DOHH2 (cell line): ENCODE data around the gene AUTS2.

Source experiments
- H3F3A ChIP-seq: fragments of 200-600 bp; sonication (generic), shearing (Covaris generic); 2 replicates; pipeline ENCODE4 v1.6.0; 2016; ENCODE audit warnings: antibody characterized with exemption, mild to moderate bottlenecking; ENCODE audit not compliant: control insufficient read depth, insufficient read depth
- H3K27ac ChIP-seq: fragments of 200-600 bp; sonication (generic); 2 replicates; pipeline ENCODE4 v1.5.1; 2014; ENCODE audit warnings: low read depth, mild to moderate bottlenecking, low read length, moderate library complexity
- H3K27me3 ChIP-seq: fragments of 200-600 bp; sonication (generic); 2 replicates; pipeline ENCODE4 v1.6.1; 2014; ENCODE audit warnings: mild to moderate bottlenecking, low read length, mixed read lengths; ENCODE audit not compliant: control insufficient read depth
- H3K36me3 ChIP-seq: fragments of 200-600 bp; sonication (generic); 2 replicates; pipeline ENCODE4 v1.6.1; 2014; ENCODE audit warnings: mild to moderate bottlenecking, low read length, moderate library complexity, mixed read lengths; ENCODE audit not compliant: control insufficient read depth
- H3K4me1 ChIP-seq: fragments of 200-600 bp; sonication (generic); 2 replicates; pipeline ENCODE4 v1.6.1; 2014; ENCODE audit warnings: mild to moderate bottlenecking, low read length, mixed read lengths; ENCODE audit not compliant: control insufficient read depth
- H3K4me2 ChIP-seq: fragments of 200-600 bp; sonication (generic); 2 replicates; pipeline ENCODE4 v1.6.0; 2014; ENCODE audit warnings: mild to moderate bottlenecking, low read length, moderate library complexity
- H3K4me3 ChIP-seq: fragments of 200-600 bp; sonication (generic); 2 replicates; pipeline ENCODE4 v1.5.1; 2014; ENCODE audit warnings: mild to moderate bottlenecking, low read length, mixed read lengths
- H3K79me2 ChIP-seq: fragments of 200-600 bp; sonication (generic); 2 replicates; pipeline ENCODE4 v1.6.1; 2014; ENCODE audit warnings: mild to moderate bottlenecking, low read length, mixed read lengths; ENCODE audit not compliant: control insufficient read depth
- H3K9me2 ChIP-seq: fragments of 200-600 bp; sonication (generic); replicated peaks from 2 replicates; pipeline ENCODE4 v1.6.1; 2014; ENCODE audit warnings: mild to moderate bottlenecking, low read length, mixed read lengths; ENCODE audit not compliant: control insufficient read depth
- H3K9me3 ChIP-seq: fragments of 200-600 bp; sonication (generic); 2 replicates; pipeline ENCODE4 v1.6.1; 2014; ENCODE audit warnings: antibody characterized with exemption, low read length, mixed read lengths; ENCODE audit not compliant: control insufficient read depth, insufficient read depth
- H4K20me1 ChIP-seq: fragments of 200-600 bp; sonication (generic); 2 replicates; pipeline ENCODE4 v1.6.0; 2014; ENCODE audit warnings: low read depth, mild to moderate bottlenecking, antibody characterized with exemption, low read length, moderate library complexity; ENCODE audit not compliant: control insufficient read depth, insufficient read depth
- EZH2phosphoT487 ChIP-seq: fragments of 200-600 bp; sonication (generic); IDR thresholded peaks from 2 replicates; pipeline ENCODE4 v1.6.1; 2017; ENCODE audit warnings: borderline replicate concordance, mild to moderate bottlenecking, antibody characterized with exemption, low read length, moderate library complexity, mixed read lengths
- TF ChIP-seq, protein P1 (sequence below): fragments of 200-600 bp; sonication (generic); IDR thresholded peaks from one replicate; pipeline ENCODE4 v1.5.1; 2014; ENCODE audit warnings: antibody characterized with exemption, mild to moderate bottlenecking, low read depth, low read length; ENCODE audit not compliant: poor library complexity, severe bottlenecking

The AUTS2 gene

DNA sequence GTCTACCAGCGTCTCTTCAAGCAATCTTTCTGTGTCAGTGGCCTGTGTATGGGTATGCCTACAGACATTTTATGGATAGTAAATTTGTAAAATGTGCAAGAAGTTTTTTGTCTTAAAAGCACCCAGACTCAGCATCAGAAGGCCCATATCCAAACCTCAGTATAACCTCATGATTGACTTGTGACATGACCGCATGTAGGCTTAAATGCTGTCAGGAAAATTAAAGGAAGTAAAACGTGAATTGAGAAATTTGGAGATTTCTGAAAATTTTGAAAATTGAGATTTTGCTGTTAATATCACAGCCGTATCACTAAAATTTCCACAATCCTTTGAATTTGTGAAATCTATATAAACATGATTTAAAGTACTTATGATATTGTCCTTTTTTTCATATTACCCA lies 410.2 kb downstream of the AUTS2 start:
- Histone ChIP-seq H3K4me1 (peaks cover 85% of the 10 kb centered on the region), H3K27me3 (no peaks in the 10 kb centered on the region), H3K9me3 (no peaks in the 10 kb centered on the region), H3K36me3 (no peaks in the 10 kb centered on the region), H3K4me2 (no peak overlapping the region), H3K27ac (no peak overlapping the region), H4K20me1 (no peaks in the 10 kb centered on the region), H3K79me2 (peaks cover 21% of the 10 kb centered on the region), H3K9me2 (no peaks in the 10 kb centered on the region), H3F3A (peaks cover 43% of the 10 kb centered on the region), H3K4me3 (no peak overlapping the region)
- no peak for TF ChIP-seq EZH2phosphoT487
- TF ChIP-seq, protein P1, sequence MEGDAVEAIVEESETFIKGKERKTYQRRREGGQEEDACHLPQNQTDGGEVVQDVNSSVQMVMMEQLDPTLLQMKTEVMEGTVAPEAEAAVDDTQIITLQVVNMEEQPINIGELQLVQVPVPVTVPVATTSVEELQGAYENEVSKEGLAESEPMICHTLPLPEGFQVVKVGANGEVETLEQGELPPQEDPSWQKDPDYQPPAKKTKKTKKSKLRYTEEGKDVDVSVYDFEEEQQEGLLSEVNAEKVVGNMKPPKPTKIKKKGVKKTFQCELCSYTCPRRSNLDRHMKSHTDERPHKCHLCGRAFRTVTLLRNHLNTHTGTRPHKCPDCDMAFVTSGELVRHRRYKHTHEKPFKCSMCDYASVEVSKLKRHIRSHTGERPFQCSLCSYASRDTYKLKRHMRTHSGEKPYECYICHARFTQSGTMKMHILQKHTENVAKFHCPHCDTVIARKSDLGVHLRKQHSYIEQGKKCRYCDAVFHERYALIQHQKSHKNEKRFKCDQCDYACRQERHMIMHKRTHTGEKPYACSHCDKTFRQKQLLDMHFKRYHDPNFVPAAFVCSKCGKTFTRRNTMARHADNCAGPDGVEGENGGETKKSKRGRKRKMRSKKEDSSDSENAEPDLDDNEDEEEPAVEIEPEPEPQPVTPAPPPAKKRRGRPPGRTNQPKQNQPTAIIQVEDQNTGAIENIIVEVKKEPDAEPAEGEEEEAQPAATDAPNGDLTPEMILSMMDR, result no peak

DNA sequence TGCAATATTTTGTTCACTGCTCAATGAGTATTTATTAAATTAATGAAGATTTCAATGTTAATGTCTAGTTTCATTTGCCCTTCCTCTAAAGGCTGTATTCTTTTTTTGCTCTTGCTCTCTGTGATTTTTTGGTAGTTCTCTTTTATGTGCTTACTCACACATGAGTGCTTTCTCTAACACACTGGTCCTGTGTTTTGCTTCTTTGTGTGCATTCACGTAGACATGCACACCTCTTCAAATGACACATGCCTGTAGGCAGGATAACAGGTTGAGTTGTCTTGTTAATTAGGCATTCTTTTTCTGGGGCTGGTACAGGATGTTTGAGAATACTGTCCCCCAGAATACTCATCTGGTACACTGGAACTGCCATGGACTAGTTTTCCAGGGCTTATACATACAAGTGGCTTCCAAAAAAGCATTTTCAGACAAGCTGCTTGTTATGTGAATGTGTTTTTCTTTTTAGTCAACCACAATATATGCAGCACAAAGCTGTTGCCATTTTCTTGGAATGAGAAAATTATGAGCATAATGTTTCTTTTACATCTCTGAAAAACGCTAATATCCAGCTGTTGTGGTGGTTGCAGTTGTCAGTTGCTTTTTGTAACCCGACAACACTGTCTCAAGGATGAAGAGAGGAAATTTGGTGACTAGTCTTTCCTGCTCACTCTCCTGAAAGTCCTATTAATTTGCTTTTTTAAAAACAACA lies 416.4 kb downstream of the AUTS2 start:
- H3K9me3 ChIP-seq, result no peaks in the 10 kb centered on the region
- no peaks in the 10 kb centered on the region for H3K9me2 ChIP-seq
- H3K4me2 ChIP-seq, result peak overlapping the region; percentile 80
- H3K36me3 ChIP-seq, result no peaks in the 10 kb centered on the region
- H3K4me1 ChIP-seq, result peaks cover 68% of the 10 kb centered on the region
- peak overlapping the region; percentile 62 for H3K27ac ChIP-seq
- no peaks in the 10 kb centered on the region for H3K27me3 ChIP-seq
- no peaks in the 10 kb centered on the region for H4K20me1 ChIP-seq
- H3K4me3 ChIP-seq, result peak overlapping the region; percentile 56
- peaks cover 10% of the 10 kb centered on the region; the same call in 1 of the 2 replicates for H3F3A ChIP-seq
- H3K79me2 ChIP-seq, result peaks cover 39% of the 10 kb centered on the region
- TF ChIP-seq, protein P1, result no peak
- TF ChIP-seq EZH2phosphoT487, result no peak

DNA sequence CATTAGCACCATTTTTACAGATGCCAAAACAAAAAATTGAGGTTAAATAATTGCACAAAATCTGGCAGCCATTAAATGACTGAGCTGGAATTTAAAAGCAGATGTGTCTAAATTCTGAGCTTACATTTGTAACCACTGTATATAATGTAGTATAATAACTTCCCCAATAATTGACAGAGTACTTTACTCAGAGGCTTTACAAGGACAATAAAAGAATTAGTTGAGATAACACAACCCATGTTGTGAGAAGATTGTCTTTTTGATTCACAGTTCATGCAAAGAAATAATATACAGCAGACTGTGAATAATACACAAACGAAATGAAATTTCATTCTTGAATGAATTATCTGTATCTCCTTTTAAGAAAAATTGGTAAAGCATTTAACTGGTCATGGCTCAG lies 417.1 kb downstream of the AUTS2 start:
- Histone ChIP-seq H3K36me3 (no peaks in the 10 kb centered on the region), H3K27ac (peak overlapping the region; percentile 62), H3K27me3 (no peaks in the 10 kb centered on the region), H3K9me2 (no peaks in the 10 kb centered on the region), H3K9me3 (no peaks in the 10 kb centered on the region), H3F3A (peaks cover 10% of the 10 kb centered on the region; the same call in 1 of the 2 replicates), H3K4me2 (peak overlapping the region; percentile 80), H3K4me1 (peaks cover 61% of the 10 kb centered on the region), H3K4me3 (peak overlapping the region; percentile 56), H3K79me2 (peaks cover 36% of the 10 kb centered on the region), H4K20me1 (no peaks in the 10 kb centered on the region)
- TF ChIP-seq, protein P1, result no peak
- TF ChIP-seq EZH2phosphoT487, result no peak
